Measurements from ENCODE around the gene PHOSPHO2.
"Not testable (repeated sequence)": the region's sequence is repeated elsewhere in the genome, so short reads cannot be mapped to it uniquely, and the experiment has no call there.

The PHOSPHO2 gene

GRCh38 chr2:169684712-169685111 is 9.6 kb upstream of the PHOSPHO2 start:
- not testable (repeated sequence) for DNase-seq

- DNase-seq, result not testable (repeated sequence)
Observed at GRCh38 chr2:169686825-169687224, 7.4 kb upstream of the PHOSPHO2 start.

DNA sequence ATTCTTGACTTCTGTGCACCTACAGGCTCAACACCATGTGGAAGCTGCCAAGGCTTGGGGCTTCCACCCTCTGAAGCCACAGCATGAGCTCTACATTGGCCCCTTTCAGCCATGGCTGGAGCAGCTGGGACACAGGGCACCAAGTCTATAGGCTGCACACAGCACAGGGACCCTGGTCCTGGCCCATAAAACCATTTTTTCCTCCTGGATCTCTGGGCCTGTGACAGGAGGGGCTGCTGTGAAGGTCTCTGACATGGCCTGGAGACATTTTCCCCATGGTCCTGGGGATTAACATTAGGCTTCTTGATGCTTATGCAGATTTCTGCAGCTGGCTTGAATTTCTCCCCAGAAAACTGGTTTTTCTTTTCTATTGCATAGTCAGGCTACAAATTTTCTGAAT is 6.3 kb upstream of the PHOSPHO2 start:
- not testable (repeated sequence) for DNase-seq

- DNase-seq, result no peak
Observed at GRCh38 chr2:169690958-169691357, 3.3 kb upstream of the PHOSPHO2 start.

DNA sequence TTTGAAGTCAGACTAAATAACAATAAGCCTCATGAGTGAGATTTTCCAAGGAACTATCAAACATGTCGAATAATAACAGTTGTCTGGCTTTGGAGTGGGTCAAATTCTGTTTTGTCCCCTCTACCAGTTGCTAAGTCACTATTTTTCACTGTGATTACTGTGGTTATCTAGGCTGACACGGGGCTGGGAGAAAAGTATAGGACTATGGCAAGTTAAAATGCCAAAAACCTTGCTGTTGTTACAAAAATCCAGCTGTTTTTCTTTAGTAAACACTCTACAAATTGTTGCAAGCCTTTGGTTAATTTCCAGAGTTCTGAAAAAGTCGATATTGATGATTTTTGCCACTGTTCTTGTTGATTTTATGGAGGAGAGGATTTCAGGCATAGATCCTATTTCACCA is 1.6 kb upstream of the PHOSPHO2 start:
- DNase-seq, result no peak

GRCh38 chr2:169693360-169693759 is 909 bp upstream of the PHOSPHO2 start:
- DNase-seq, result no peak

- DNase-seq, result no peak
Observed at GRCh38 chr2:169694894-169695260, 608 bp downstream of the PHOSPHO2 start.

GRCh38 chr2:169696381-169696780 is 2.1 kb downstream of the PHOSPHO2 start:
- no peak for DNase-seq

- DNase-seq, result not testable (repeated sequence)
Observed at GRCh38 chr2:169699173-169699572, 4.9 kb downstream of the PHOSPHO2 start.

GRCh38 chr2:169702996-169703395 is 8.7 kb downstream of the PHOSPHO2 start:
- DNase-seq, result no peak

DNA sequence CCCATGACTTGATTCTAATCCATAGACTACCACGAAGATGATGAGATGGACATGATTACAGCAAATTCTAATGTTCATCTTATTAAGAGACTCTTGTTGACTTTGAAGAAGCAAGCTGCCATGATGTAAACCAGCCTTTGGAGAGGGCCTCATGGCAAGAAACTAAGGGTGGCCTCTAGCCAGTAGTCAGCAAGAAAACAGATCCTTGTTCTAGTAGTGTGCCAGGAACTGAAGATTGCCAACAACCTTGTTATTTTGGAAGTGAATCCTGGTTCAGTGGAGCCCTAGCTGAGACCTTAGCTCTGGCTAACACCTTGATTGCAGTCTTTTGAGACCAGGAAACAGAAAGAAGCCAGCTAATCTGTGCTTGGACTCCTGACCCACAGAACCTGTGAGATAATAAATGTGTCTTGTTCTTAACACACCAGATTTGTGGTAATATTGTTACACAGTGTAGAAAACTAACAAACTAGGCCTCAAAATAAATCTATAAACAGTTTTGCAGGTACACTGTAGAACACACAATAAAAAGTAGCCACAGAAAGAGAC is 10.0 kb downstream of the PHOSPHO2 start:
- no peak for DNase-seq

GRCh38 chr2:169705927-169706326 is 11.7 kb downstream of the PHOSPHO2 start:
- no peak for DNase-seq

DNA sequence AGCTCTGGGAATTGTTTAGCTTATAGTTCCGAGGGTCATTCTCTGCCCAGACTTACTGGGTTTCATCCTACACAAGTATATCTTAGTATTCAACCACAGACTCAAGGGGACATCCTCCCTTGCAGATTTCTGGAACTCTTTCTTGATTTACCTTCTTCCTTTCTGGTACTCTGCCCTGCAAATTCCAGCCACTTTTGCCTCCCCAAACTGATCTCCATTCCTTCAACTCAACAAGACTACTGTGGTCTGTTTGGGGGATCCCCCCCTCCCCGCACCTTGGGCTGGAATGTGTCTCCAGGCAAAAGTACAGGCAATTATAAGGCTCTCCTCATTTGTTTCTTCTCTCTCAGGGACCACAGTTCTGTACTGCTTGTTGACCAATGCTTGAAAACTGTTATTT is 13.4 kb downstream of the PHOSPHO2 start:
- DNase-seq, result no peak

DNA sequence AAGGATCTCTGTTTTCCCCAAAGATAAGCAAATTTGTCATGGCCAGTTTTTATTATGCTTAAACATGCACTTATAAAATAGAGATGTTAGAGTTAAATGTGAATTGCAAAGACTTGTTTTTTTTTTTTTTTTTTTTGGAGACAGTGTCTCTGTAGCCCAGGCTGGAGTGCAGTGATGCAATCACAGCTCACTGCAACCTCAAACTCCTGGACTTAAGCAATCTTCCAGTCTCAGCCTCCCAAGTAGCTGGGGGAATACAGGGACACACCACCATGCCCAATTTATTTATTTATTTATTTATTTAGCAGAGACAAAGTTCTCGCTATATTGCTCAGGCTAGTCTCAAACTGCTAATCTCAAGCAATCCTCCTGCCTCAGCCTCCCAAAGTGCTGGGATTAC is 15.1 kb downstream of the PHOSPHO2 start:
- DNase-seq, result no peak

DNA sequence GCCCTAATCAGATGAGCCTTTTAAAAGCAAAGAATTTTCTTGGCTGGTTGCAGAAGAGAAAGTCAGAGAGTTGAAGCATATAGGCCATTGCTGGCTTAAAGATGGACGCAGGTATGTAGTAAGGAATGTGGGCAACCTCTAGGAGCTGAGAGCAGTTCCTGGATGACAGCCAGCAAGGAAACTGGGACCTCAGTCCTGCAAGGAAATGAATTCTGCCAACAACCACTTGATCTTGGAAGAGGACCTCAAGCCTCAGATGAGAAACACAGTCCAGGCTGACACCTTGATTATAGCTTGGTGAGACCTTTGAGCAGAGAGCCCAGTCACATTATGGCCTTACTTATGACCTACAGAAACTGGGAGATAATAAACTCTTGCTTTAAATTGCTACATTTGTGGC is 15.7 kb downstream of the PHOSPHO2 start:
- DNase-seq, result no peak

DNA sequence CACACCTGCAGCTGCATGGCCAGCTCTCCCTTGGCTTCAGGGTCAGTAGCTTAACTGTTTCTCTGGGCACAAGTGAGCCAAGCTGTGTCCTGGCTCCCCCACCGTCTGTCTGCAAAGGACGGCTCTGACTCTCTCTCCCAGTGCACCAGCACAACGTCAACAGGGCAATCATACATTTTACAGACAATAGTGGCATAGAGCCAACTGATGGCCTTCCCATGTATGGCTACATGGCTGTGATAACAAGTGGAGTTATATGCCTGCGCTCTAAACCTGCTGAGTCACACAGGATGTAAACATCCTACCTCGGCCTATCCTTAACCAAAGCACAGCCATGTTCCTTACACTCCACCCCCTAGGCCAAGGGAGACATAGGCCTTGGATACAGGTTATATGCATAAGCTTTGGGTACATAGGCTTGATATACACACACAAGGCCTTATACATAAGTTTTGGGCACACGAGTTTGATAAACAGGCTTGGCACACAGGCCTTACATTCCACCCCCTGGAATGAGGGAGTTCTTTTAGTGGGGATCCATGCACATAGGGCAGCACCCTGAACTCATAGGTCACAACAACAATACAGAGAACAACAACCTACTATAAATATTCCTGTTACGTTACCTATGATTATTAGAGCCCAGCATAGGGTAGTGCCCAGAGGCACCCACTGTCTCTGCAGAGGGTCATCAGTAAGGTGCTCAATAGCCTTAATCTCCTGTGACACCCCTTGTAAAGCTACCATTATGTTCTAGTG is 17.7 kb downstream of the PHOSPHO2 start:
- DNase-seq, result no peak

- no peak for DNase-seq
Observed at GRCh38 chr2:169712791-169713227, 18.5 kb downstream of the PHOSPHO2 start.

- DNase-seq, result no peak
Observed at GRCh38 chr2:169713331-169713730, 19.1 kb downstream of the PHOSPHO2 start.

DNA sequence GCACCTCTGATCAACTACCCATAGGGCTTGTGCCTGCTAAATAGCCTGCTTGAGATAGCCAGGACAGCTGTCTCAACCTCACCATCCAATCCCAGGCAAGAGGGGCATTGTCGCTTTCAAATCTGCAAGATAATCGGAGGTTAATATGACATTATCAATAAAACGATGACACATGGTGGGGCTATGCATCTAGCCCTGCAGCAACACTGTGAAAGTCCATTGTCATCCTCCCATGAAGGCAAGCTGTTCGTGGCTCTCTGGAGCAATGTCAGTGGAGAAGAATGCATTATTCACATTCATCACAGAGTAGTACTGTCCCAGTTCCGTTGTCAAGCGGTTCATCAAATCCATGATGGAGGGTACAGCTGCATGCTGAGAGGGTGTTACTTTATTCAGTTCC is 20.4 kb downstream of the PHOSPHO2 start:
- no peak for DNase-seq

DNA sequence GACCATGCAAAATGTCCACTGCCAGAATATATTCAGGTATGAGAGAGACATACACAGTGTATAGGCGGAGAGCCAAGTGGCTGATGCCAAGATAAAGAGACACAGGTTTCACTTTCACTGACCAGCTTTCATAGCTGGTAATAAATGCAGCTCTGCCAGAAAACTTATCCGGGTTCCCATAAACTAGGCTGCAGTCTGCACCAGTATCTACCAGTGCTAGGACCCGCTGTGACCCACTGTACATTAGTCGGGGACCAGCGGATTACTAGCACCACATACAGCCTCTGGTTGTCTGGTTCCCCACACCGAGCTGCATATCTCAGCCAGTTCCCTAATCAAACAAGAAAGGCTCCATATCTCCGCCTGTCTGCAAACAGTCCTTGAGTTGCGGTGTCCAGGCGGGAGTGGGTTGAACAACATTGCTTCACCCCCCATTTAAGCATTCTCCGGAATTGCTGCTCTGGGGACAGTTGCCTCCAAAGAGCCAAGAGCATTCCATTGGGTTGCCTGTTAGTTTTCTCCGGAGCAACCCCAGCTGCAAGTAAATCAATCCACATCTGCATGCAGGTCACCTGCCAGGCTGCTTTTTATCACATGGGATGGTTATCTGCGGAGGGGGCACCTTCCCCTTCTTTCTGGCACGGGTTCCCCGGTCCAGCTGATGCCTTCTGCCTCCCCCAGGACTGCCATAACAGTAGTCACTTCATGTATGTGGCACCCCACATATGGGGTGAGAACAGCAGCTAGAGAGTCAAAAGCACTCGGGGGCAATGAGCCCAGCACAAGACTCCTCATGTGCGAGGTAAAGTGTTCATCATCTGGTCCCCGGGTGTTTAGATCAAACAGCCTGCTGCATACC is 21.3 kb downstream of the PHOSPHO2 start:
- DNase-seq, result no peak

GRCh38 chr2:169716238-169716886 is 22.1 kb downstream of the PHOSPHO2 start:
- DNase-seq, result no peak

GRCh38 chr2:169716938-169717690 is 22.8 kb downstream of the PHOSPHO2 start:
- DNase-seq, result no peak

DNA sequence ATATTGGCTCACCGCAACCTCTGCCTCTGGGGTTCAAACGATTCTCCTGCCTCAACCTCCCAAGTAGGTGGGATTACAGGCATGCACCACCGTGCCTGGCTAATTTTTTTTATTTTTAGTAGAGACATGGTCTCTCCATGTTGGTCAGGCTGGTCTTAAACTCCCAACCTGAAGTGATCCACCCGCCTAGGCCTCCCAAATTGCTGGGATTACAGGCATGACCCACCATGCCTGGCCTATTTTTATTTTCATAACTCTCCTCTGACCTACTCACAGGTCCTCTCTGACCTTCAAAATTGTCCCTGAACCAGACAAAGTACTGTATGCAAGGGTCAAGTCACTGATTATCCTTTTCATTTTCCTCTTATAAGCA is 23.4 kb downstream of the PHOSPHO2 start:
- DNase-seq, result no peak

All from SIG-M5 (cell line).